Activated CD8-positive, alpha-beta memory T cell treated with anti-CD3 and anti-CD28 coated beads, Interleukin-2, amount 50 U/mL, for 1 hour (primary cell): ENCODE results near the gene BPHL.
"Not testable (repeated sequence)": the region's sequence is repeated elsewhere in the genome, so short reads cannot be mapped to it uniquely, and the experiment has no call there.

Experiments used
- DNase-seq: peaks from one replicate; pipeline ENCODE4 v3.0.0-alpha.2; 2020; ENCODE audit errors: extremely low read depth

The BPHL gene

DNA sequence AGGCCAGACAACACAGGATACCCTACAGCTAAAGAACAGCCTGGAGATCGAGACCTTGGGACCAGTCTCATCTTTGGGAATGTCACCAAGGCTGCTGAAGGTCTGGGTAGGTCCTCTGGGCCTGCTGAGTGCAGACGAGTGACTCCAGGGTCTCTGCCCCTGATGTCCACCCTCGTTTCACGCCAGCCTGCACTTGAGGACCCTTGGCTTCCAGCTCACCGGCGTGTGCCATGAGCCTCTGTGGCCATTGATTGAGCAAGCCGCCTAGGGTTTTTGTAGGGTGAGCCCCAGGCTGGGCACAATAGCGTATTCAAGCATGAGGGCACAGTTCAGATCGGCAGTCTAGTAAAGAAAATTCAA lies 4.3 kb downstream of the BPHL start:
- no peak for DNase-seq

DNA sequence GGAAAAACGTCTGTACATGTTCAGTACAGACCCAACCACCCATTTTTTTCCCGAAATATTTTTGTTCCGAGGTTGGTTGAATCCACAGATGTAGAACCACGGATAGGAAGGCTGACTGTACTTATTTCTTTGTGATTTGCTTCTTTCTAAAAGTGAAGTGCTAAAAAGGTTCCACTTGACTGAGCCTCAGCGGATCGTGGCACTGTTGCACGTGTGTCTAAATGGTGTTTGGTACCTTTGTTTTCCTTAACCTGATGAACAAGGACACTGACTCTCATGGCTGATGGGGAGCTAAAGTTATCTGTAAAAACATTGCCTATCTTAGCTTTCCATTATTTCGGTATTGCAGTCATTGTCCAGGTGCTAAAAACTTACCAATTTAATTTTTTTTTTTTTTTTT lies 6.2 kb downstream of the BPHL start:
- DNase-seq: no peak

DNA sequence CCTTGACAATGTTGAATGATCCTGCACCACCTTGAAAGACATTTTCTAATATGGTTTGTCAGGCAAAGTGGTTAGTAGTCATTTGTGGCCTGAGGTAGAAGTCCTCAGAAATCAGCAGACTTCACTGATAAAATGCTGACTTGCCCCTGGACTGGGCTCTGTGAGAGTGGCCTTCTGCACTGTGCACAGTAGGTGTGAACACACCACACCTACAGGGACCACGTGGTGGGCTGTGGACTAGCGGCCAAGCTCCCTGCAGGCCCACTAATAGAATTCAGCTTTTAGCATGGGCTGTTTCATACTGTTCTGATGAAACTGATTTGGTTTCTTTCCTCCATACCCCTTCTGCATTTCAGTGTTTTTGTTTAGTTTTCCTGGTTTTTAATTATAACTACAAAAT lies 7.3 kb downstream of the BPHL start:
- DNase-seq: no peak

DNA sequence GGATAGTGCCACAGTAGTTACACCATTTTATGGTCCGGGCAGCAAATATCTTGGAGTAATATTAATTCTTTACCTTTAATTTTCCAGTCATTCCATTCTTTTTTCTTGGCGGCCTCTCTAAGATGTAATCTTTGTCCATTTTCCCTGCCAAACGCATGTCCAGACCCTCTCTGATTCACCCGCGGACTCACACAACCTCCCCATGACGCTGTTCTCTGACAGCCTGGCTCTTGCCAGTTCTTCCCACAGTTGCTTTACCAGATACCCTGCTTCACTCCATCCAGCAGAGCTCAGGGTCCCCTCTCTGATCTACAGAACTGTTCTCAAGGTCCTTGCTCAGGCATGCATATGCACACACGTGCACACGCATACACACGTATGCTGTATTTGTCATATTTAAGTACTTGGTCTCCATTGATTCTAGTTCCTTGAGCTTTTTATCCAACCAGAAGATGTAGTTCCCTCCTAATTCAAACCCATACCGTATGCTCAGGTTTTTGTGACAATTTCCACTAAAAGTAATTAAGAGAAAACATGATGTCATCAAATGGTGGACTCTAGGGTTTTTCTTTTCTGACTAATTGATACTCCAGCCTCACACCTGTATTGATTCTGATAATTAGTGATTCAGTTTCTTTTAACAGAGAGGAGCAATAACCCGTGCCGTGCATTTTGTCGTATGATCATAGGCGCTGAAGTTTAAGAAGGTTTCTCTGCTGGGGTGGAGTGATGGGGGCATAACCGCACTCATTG lies 10.0 kb downstream of the BPHL start:
- no peak for DNase-seq

DNA sequence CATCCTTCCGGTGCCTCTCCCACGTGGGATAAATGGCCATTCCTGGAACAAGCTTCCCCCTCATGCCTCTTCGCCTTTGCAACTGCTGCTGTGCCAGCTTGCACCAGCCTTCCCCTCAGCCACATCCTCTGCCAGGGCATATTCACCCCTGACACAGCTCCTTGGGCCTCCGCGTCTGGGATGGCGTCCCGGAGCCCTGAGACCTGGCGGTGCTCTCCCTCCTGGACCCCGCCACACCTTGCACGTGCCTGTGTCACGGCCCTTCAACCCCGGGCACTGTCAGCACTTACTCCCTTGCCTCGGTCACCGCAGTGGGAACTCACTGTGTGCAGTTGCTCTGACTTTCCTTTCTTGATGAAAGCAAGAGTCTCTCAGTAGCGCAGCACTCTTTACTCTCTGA lies 13.2 kb downstream of the BPHL start:
- no peak for DNase-seq

DNA sequence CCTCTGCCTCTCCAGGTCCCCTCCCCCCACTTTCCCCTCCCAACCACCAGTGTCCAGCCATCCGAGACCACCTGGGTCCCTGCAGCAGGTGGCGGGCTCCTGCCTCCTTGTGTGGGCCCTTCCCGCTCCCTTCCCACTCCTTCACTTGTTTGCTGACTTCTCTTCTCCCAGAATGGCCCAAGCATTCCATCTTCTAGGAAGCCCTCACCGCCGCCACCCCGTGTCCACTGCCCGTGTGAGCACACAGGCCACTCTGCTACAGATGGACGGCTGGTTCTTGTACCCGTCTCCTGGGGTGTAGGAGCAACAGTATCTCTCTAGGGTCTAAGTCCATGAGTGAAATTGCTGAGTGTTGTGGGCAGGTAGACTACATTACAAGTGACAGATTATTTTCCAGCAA lies 15.0 kb downstream of the BPHL start:
- DNase-seq: no peak

DNA sequence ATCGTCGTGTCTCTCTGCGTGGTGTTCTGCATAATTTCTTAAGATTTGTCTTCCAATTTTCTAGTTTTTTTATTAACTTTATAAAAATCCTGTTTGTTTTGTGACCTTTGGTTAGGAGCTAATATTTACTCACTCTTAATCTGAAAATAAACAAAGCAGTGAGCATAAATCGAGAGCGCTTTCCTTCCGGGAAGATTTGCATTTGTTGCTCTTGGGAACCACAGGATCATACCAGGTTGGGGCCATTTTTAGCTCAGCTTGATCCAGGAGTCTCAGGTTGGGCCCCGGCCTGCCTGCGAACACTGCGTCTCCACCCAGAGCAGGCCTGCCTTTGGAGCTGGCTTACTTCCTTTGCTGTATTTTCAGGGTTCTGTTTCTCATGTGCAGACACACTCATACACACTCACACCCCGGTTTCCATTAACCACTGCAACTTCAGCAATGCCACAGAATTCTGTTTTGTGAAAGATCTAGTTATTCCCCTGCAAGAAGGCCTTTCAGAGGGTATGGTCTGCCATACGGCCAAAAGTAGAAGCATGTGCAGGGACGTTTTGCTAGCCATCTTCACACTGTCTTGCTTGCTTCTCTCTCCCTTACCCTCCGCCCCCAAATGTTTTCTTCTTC lies 17.3 kb downstream of the BPHL start:
- no peak for DNase-seq

DNA sequence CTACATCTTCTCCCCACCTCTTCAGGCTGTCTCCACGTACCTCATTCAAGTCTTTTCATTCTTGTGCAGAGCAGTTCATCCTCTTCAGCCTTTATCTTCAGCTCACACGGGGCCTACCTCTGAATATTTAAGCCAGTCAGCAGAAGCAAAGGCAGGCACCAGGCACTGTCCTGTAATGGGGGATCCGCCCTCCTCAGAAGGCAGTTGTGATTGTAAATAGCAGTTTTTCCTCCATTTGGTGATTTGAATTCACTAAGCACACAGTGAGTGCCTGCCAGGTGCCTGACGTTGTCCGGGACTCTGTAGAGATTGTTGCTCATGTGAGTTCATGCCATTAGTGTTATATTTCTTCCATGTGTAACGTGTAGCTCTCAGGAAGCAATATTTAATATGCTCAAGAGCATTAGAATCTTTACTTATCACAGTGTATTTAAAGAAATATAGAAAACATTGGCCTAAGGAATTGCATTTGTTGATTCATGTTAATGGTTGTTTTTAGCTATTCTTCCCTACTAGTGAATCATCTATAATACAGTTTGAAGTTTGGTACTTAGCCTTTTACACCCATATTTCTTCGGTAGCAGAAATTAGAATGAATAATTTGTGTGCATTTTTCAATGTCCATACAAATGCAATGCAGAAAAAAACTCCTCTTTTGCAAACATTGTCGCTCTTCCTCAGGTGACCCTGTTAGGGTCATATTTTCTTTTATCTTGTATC lies 17.9 kb downstream of the BPHL start:
- DNase-seq: no peak

DNA sequence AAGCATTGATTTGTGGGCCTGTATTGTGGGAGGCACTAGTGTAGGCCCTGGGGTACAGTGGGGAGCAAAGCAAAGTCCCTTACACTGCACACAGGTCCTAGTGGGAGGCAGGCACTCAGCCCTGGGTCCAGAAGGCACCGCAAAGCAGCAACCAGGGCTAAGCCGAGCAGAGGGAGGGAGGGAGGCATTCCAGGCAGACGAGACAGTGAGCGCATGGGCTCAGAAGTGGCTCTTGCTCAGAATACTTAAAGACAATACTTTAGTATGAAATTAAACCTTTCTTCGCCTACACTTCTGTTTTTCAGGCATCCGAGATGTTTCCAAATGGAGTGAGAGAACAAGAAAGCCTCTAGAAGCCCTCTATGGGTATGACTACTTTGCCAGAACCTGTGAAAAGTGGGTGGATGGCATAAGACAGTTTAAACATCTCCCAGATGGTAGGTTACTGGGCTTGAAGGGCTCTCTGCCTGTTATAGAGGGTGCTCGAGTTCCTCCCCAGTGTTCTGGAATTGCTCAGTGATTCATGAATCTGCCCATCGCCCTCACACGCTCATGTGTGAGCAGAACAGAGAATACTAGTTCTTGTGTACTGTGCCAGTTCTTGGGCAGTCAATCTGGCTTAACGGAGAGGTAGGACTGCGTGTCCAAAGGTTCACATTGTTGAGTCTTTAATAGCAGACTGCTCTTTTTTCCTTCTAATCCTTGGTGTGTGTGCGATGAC lies 18.7 kb downstream of the BPHL start:
- no peak for DNase-seq

DNA sequence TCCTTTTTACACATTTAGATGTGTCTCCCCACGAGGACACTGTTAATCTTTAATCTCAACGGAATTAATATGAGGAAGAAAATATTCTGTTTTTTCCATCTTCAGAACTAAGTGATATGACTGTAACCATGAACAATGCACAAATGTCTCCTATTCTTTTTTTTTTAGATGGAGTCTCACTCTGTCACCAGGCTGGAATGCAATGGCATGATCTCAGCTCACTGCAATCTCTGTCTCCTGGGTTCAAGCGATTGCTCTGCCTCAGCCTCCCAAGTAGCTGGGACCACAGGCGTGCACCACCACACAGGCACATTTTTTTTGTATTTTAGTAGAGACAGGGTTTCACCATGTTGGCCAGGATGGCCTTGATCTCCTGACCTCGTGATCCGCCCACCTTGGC lies 19.4 kb downstream of the BPHL start:
- DNase-seq: not testable (repeated sequence)

DNA sequence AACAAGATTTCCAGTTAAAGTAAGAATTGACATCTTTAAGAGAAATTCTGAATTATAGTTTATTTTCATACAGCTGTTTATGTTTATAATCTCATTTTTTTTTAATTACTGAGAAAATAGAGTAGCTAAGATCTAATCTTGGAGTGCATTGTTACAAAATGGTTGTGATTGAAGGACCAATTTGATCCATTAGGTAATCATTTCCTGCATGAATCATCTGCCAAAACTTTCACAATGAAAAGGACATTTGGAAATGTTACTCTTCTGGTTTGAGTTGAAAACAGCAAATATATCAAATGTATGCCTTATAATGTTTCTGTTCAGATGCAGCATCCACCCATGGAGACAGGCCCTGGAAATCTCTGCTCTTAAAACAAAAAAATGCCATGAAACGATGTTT lies 19.8 kb downstream of the BPHL start:
- DNase-seq: no peak

DNA sequence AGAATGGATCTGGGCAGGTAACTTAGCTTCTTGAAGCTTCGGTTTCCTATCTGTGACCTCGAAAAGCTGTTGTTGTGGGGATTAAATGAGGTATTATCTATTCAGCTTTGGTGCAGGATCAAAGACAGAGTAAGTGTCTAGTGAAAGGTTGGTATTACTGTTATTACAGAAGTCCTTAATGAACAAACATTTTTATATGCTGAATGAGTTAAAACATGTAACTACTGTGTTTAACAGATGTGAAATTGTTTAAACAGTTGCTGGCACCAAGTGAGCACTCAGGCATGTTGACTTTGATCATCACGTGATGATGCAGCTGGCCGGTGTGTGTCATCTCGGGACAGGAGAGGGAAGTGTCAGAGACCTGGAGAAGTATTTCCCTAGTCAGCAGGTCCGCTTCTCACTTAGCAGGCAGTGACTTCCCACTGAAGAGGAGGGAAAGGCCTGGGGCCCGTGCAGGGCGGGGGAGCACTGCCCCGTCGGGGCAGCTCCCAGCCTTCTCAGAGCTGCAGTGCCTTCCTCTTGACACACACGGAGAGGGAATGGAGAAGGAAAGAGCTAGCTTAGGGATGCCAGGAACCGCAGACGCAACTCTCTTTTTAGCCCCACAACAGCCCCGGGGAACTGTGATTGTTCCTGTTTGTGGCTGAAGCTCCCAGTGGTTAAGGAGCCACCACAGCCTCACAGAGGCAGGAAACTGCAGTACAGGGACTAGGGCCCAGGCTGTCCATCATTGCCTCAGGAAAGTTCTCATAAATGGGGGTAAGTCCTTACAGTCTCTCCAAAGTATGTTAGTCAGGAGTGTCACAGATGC lies 20.8 kb downstream of the BPHL start:
- DNase-seq: no peak

DNA sequence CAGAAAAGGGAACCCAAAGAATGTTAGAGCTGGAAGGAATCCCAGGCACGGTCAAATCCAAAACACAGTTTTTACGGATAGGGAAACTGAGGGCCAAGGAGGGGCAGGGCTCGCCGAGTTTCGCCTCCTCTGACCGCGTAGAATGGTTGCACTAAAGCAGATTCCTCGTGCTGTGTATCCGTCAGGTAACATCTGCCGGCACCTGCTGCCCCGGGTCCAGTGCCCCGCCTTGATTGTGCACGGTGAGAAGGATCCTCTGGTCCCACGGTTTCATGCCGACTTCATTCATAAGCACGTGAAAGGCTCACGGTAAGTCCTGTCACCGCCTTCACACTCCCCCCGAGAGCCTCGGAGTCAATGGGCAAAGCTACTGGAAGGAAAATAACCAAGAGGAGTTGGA lies 21.7 kb downstream of the BPHL start:
- DNase-seq: no peak

DNA sequence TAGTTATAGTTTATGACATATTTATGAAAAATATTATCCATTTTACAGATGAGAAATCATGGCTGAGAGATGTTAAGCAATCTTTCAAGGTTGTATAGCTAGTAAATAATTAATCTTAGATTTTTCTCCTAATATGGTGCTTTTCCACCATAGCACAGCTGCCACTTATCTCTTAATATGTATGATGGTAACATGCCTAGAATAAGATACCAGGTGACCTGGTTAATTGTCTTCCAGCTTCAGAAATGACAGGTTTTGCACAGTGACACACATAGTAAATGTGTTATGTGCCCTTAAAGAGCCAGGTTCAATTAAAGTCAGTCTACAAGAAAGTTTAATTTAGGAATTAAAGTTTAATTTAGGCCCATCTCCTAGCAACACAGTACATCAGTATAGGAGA lies 24.0 kb downstream of the BPHL start:
- DNase-seq: no peak

DNA sequence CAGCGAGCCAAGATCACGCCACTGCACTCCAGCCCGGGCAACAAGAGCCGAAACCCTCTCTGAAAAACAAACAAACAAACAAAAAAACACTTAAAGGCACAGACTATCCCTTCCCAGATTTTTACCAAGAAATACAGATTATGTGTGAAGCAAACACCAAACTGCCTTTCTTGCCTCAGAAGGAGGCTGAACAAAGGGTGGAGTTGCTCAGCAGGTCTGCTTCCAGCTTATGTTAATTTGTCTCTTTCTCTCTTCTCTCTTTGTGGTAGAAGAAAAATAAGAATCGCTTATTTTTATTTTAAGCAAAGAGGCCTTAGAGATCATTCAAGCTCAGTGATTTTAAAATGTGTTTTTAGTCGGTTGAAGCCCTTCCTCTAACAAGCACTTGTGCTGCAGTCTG lies 24.6 kb downstream of the BPHL start:
- DNase-seq: no peak

DNA sequence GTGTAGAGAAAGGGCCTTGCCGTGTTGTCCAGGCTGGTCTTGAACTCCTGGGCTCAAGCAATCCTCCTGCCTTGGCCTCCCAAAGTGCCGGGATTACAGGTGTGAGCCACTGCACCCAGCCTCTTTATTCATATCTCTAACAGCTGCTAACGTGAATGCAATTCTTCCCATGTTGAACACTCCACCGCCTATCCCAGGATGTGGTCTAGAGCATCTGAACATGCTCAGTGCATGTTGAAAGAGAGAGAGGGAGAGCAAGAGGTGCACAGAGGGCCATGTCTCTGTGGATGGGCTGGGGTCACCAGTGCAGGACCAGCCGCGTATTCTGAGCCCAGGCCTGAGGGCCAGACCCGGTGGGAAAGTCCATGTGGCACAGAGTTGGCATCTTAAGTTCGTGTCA lies 26.1 kb downstream of the BPHL start:
- DNase-seq: no peak

DNA sequence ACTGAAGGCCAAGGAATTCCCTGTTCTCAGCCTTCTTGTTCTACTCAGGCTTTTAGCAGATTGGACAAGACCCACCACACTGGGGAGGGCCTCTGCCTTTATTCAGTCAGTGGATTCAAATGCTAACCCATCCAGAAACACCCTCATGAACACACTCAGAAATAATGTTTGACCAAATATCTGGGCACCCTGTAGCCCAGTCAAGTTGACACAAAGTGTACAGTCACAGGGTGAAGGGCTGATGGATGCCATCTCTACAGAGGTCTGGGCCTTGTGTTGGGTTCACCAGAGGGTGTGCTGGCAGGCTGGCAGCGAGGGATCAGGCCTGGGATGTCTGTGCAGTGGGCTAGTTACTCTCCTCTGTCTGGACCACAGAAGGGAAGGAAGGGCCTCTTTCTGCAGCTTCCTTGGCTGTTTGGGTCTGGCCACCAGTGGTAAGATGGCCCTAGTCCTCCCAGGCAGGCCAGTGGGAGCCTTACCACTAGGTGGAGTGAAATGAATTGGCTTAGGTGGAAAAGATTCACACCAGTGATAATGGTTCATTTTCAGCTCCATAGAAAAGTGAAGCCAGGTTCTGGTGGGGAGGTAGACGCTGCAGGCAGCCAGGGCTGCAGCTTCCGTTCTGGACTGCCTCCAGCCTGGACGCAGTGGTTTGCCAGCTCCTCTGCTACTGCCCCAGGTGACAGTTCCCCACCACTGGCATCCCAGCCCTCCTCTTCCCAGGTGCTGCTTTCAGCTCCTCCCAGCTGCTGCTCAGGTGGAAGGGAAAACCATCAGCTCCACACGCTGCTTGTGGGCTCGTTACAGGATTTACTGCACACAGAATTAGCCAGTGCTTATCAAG lies 29.6 kb downstream of the BPHL start:
- no peak for DNase-seq

DNA sequence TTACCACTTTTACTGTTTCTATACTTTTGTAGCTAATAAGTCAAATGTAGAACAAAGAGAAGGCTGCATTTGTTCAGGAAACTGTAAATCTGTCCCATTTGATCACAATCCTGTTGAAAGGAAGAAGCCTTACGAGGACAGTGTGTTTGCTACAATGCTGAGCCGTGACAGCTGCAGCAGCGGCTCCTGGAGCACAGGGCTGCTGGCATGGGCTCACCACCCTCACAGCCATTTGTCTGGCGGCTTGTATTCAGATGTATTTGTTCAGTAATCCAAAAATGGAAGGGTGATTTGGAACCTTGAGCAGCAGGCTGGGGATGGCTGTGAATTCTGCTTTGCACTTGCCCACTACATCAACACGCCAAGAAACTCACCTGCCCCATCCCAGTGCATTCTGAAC lies 33.2 kb downstream of the BPHL start:
- no peak for DNase-seq

DNA sequence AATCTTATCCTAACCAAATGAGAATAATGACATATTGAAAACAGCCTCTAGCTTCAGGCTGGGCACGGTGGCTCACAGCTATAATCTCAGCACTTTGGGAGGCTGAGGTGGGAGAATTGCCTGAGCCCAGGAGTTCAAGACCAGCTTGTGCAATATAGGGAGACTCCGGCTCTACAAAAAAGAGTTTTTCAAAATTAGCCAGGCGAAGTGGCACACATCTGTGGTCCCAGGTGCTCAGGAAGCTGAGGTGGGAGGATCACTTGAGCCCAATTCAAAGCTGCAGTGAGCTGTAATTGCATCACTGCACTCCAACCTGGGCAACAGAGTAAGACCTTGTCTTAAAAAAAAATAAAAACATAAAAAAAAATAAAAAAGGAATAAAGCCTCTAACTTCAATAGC lies 34.2 kb downstream of the BPHL start:
- DNase-seq: no peak

DNA sequence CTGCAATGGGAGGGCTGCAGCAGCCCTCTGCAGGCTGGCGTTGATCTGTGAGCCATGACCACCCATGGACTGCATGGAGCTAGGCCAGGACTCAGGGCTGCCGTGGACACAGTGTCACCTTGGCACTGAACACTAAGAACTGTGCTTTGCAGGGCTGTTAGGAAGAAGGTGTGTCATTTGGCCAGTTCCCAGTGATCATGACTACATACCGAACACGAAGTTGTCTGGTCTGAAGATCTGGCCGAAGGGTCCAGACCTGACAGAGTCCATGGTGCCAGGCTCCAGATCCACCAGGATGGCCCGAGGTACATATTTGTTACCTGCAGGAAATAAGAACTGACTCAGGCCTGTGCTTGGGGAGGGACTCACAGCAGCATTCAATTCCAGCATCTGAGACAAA lies 36.9 kb downstream of the BPHL start:
- not testable (repeated sequence) for DNase-seq
